CD4-positive, alpha-beta T cell (primary cell): ENCODE data around the gene REN. TPM values are rescaled to one million over a fixed set of nuclear protein-coding genes. Genes with fewer than 3 reads are reported as not detected.

Source experiments
- ATAC-seq: fragments of 200-7000 bp; cut with Tn5 transposase; one replicate; pipeline ENCODE4 v1.10.0; 2022; ENCODE audit warnings: mild to moderate bottlenecking; ENCODE audit not compliant: poor library complexity
- CTCF ChIA-PET: fragments of 350-600 bp; sonication (Branson Sonifier 250); formaldehyde crosslinking; loops from one replicate; lab custom pipeline; 2021; ENCODE audit warnings: antibody characterized with exemption, inconsistent platforms; lab: Charles Lee
- POLR2A ChIA-PET: fragments of 350-600 bp; sonication (Branson Sonifier 250); formaldehyde crosslinking; loops from one replicate; lab custom pipeline; 2021; ENCODE audit warnings: antibody characterized with exemption, inconsistent platforms; lab: Charles Lee
- DNase-seq, 14 experiments: peaks; one replicate each; pipeline ENCODE4 v3.0.0-alpha.2; 2013 to 2020; ENCODE audit warnings: mixed read lengths in 2 of 14
- H3K27ac ChIP-seq, 2 donors: one replicate each; pipeline versions ENCODE4 v1.5.1 to v1.7.0; 2013; ENCODE audit warnings: low read length in 2 of 2, low read depth in 1 of 2, mild to moderate bottlenecking in 1 of 2
- H3K27me3 ChIP-seq, 2 experiments: 1 replicate in 1 of 2; 2 replicates in 1 of 2; pipeline versions ENCODE4 v1.6.1 to v1.7.0; 2013; ENCODE audit warnings: low read length in 2 of 2, control low read depth in 1 of 2, mild to moderate bottlenecking in 1 of 2, moderate library complexity in 1 of 2; ENCODE audit not compliant: insufficient read depth in 2 of 2, control insufficient read depth in 1 of 2
- H3K36me3 ChIP-seq: one replicate; pipeline ENCODE4 v1.6.1; 2013; ENCODE audit warnings: low read length, control low read depth; ENCODE audit not compliant: insufficient read depth
- H3K4me1 ChIP-seq: one replicate; pipeline ENCODE4 v1.6.1; 2013; ENCODE audit warnings: low read length, control low read depth; ENCODE audit not compliant: insufficient read depth
- H3K4me3 ChIP-seq: one replicate; pipeline ENCODE4 v1.5.1; 2013; ENCODE audit warnings: mild to moderate bottlenecking, low read length, moderate library complexity
- H3K9me3 ChIP-seq, 2 experiments: 1 replicate in 1 of 2; 2 replicates in 1 of 2; pipeline versions ENCODE4 v1.6.1 to v1.7.0; 2013; ENCODE audit warnings: low read length in 2 of 2, mild to moderate bottlenecking in 2 of 2, control low read depth in 1 of 2, moderate library complexity in 1 of 2; ENCODE audit not compliant: control insufficient read depth in 1 of 2, insufficient read depth in 1 of 2
- H3K27ac Mint-ChIP-seq: one replicate; pipeline ENCODE4 v1.8.0; 2020; ENCODE audit warnings: mixed read lengths
- H3K27me3 Mint-ChIP-seq: one replicate; pipeline ENCODE4 v1.8.0; 2021; ENCODE audit warnings: mixed read lengths
- H3K36me3 Mint-ChIP-seq: one replicate; pipeline ENCODE4 v1.8.0; 2021; ENCODE audit warnings: low read depth, mixed read lengths
- H3K4me1 Mint-ChIP-seq: one replicate; pipeline ENCODE4 v1.8.0; 2021; ENCODE audit warnings: low read depth, mixed read lengths
- H3K4me3 Mint-ChIP-seq: one replicate; pipeline ENCODE4 v1.8.0; 2020; ENCODE audit warnings: mild to moderate bottlenecking, mixed read lengths
- H3K9me3 Mint-ChIP-seq: one replicate; pipeline ENCODE4 v1.8.0; 2020; ENCODE audit warnings: mixed read lengths
- CTCF ChIP-seq: fragments of 200-600 bp; IDR thresholded peaks from one replicate; pipeline ENCODE4 v1.8.0; 2022; ENCODE audit warnings: antibody characterized with exemption, mild to moderate bottlenecking
- intact Hi-C, 2 experiments: fragments of 100-400 bp; cut with DNase I in 1 of 2; cut with micrococcal nuclease in 1 of 2; formaldehyde crosslinking; loops; one replicate each; pipeline versions ENCODE4 v1.15.1 to v1.9.0; 2023 to 2025; cut with DNase I, micrococcal nuclease
- total RNA-seq, 174 experiments: library from RNA in 2 of 174; stranded (reverse) in 2 of 174; gene quantifications; one replicate each; pipeline ENCODE4 v1.2.3 and lab custom pipeline; 2021 to 2026

The REN gene
- total RNA-seq, 2 experiments from 2014 or later, result not detected

GRCh38 chr1:204146965-204147364 is 19.2 kb downstream of the REN start:
- Mint-ChIP-seq H3K4me3 (no peak overlapping the region), H3K9me3 (no peaks in the 10 kb centered on the region), H3K27ac (no peak overlapping the region), H3K27me3 (no peaks in the 10 kb centered on the region), H3K36me3 (no peaks in the 10 kb centered on the region), H3K4me1 (peaks cover 11% of the 10 kb centered on the region)
- intact Hi-C loops, result no loop called here
- Histone ChIP-seq H3K4me1 (peaks cover 8% of the 10 kb centered on the region), H3K36me3 (no peaks in the 10 kb centered on the region), H3K4me3 (no peak overlapping the region), H3K27ac (no peak overlapping the region), H3K27me3 (no peaks in the 10 kb centered on the region), H3K9me3 (no peaks in the 10 kb centered on the region)
- DNase-seq (no peak), ATAC-seq (no peak)
- CTCF ChIA-PET, result no interaction called here
- POLR2A ChIA-PET, result no interaction called here
- TF ChIP-seq CTCF, result no peak

GRCh38 chr1:204146309-204146708 is 19.8 kb downstream of the REN start:
- Histone ChIP-seq H3K27ac (no peak overlapping the region), H3K9me3 (no peaks in the 10 kb centered on the region), H3K4me1 (peaks cover 6% of the 10 kb centered on the region), H3K4me3 (no peak overlapping the region), H3K27me3 (no peaks in the 10 kb centered on the region), H3K36me3 (no peaks in the 10 kb centered on the region)
- H3K4me3 Mint-ChIP-seq, result no peak overlapping the region
- ChIA-PET CTCF (no interaction called here), POLR2A (no interaction called here)
- peaks cover 11% of the 10 kb centered on the region for H3K4me1 Mint-ChIP-seq
- DNase-seq, result no peak
- no peak for TF ChIP-seq CTCF
- H3K27ac Mint-ChIP-seq, result no peak overlapping the region
- no peaks in the 10 kb centered on the region for H3K9me3 Mint-ChIP-seq
- ATAC-seq, result no peak
- intact Hi-C loops, result no loop called here
- no peaks in the 10 kb centered on the region for H3K36me3 Mint-ChIP-seq
- no peaks in the 10 kb centered on the region for H3K27me3 Mint-ChIP-seq

- Histone ChIP-seq H3K4me1 (no peaks in the 10 kb centered on the region), H3K9me3 (no peaks in the 10 kb centered on the region), H3K27me3 (no peaks in the 10 kb centered on the region), H3K36me3 (no peaks in the 10 kb centered on the region), H3K4me3 (no peak overlapping the region), H3K27ac (no peak overlapping the region)
- no peaks in the 10 kb centered on the region for H3K9me3 Mint-ChIP-seq
- no peaks in the 10 kb centered on the region for H3K36me3 Mint-ChIP-seq
- no peaks in the 10 kb centered on the region for H3K27me3 Mint-ChIP-seq
- DNase-seq (no peak), ATAC-seq (no peak)
- H3K4me1 Mint-ChIP-seq, result peaks cover 2% of the 10 kb centered on the region
- TF ChIP-seq CTCF, result no peak
- intact Hi-C loops, result no loop called here
- H3K4me3 Mint-ChIP-seq, result no peak overlapping the region
- POLR2A ChIA-PET, result no interaction called here
- CTCF ChIA-PET, result no interaction called here
- no peak overlapping the region for H3K27ac Mint-ChIP-seq
These were observed 21.1 kb downstream of the REN start for GRCh38 chr1:204145033-204145504.
